Measurements from ENCODE around the gene KCNB1.

The KCNB1 gene

DNA sequence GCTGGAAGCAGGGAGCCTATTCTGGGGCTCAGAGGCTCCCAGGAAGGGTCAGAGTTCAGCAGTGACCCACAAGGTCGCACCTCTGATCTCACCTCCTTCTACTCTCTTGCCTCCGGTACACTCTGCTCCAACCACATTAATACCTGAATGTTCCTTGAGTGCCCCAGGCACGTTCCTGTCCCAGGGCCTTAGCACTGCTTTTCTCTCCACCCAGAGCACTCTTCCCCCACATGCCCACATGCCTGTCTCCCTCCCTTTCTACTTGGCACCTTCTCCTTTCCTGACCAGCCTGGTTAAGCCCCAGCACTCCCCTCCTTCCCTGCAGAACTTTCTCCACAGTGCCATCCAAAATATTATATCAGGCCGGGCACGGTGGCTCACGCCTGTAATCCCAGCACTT, 13.4 kb downstream of the KCNB1 start:
- no peak for DNase-seq (ENCODE audit: low read depth)

DNA sequence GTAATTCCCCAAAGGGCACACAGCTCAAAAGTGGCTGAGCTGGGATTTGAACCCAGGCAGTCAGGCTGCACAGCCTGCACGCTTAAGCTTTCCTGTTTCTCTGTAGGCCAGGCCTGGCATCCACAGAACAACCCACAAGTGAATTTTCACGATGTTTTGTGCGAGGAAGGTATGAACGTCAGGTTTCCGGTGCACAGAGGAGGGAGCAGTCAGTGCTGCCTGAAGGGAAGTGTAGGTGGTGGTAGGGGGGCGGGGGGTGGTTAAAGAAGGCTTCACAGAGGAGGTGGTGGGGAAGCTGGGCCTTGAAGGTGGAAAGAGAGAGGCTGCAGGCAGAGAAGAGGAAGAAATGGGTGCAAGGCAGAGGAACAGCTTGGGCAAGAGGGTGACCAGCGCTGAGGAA, 14.1 kb downstream of the KCNB1 start:
- no peak for DNase-seq (ENCODE audit: low read depth)

DNA sequence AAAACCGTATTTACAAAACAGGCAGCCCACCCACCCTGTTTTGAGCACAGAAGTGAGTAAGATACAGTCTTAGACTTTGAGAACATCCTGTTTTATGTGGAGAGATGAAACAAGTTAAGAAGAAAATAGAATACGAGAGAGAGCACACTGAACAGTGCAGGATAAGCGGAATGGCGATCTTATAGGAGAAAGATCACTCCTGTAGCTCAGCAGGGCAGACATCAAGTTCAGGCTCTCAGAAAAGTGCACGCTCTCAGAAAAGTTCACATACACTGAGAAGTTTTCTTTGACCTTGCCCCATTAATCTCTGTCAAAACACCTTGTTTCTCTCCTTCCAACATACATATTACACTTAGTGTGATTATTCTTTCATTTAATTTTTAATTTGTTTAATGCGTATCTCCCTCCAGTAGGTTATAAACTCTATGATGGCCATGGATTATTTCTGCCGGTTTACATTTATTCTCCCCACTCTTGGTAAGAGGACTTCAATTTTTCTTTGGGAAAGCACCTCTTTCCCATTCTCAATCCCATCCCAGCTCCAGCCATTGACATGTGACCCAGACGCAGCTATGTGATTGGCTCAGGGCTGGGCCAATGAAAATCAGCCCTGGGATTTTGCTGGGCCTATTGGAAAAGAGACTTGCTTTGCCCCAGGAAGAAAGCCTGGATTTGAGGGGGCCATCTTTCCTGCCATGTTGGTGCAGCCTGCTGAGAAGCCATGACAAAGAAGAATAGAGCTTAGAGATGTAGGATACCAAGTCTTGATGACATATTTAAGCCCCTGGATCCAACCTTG, 16.2 kb downstream of the KCNB1 start:
- no peak for DNase-seq (ENCODE audit: low read depth)

DNA sequence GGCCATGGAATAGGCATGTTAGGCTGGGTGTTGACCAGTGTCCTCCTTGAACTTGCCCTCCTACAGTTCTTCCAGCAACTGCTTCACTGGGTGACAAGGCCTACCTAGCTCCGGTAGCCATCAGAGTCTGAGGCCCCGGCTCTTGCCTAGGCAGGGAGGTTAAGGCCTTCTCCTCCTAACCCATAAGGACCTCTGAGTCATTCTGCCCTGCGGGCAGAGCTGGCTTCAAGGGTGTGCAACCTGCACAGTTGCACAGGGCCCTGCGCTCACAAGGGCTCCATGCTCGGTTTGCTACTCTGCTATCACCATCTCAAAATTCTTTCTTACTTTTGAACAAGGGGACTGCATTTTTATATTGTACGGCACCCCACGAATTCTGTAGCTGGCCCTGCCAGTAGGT, 17.9 kb downstream of the KCNB1 start:
- no peak for DNase-seq (ENCODE audit: low read depth)

DNA sequence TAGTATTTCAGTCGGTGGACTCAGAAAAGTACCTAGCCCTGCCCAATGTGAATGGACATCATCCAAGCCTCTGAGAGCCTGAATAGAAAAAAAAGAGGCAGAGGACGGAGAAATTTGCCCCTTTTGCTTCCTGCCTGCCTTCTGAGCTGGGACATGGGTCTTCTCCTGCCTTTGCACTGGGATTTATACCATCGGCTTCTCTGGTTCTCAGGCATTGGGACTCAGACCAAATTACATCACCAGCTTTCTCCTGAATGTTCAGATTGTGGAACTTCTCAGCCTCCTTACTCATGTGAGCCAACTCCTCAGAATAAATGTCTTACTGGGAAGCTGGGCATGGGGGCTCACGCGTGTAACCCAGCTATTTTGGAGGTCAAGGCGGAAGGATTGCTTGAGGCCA, 19.8 kb downstream of the KCNB1 start:
- no peak for DNase-seq (ENCODE audit: low read depth)

DNA sequence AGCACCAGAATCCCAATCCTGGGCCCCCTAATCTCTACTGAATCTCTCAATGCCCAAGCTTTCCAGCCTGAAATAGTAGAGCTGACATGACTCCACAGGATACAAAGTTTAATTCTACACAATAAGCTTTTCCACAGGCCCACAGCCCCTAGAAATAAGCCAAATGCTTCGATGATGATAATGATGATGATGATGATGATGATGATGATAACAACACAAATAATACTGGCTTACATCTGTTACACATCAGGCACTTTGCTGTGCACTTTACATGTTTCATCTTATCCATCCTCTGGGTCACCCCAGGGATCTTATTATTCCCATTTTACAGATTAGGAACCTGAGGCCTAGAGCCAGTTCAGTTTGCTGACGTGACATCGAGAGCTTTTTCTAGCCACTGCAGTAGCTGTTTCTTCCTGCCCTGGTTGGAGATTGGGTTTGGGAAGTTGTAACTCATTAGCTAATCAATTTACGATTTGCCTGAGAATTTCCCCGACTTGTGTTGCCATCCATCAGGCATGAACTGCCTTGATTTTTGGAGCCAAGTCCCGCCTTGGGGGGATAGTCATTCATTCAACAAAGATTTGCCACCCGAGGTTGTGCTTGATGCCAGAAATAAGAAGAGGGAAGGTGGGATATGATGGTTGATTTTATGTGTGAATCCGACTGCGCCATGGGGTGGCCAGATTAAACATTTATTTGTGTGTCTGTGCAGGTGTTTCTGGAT, 20.4 kb downstream of the KCNB1 start:
- DNase-seq (ENCODE audit: low read depth): no peak

DNA sequence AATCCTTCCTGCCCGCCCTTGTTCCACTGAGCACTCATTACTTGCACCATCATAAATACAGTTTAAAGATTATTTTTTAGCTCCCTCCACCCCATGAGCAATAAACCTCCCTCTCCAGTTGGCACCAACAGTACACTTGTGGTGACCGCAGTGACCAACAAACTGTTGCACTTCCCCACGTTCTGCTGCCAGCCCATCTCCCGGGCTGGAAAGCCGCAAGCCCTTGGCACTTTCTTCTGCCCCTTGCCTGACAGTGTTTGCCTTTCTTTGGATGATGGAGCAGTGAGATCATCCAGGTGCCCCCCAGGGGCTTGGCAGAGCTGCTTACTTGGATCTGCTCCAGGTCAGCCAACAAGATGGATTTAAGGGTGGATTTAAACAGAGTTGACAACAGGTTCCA, 21.6 kb downstream of the KCNB1 start:
- no peak for DNase-seq (ENCODE audit: low read depth)

DNA sequence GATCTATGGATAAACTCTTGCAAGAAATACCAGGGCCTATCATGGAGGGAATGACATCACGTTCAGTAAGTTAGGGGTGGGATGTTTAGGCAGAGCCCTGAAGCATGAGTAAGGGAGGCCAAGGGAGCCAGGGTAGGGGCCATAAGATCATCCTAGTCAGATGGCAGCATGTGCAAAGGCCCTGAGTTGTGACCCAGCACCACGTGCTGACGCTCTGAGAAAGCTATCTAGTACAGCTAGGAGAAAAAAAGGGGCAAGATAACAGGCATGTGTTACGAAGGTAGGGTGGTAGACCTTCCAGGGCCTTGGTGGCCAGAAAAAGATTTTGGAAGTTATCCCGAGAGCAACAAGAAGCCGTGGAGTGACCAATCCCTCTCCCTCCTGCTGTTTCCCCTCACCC, 22.3 kb downstream of the KCNB1 start:
- DNase-seq (ENCODE audit: low read depth): no peak

DNA sequence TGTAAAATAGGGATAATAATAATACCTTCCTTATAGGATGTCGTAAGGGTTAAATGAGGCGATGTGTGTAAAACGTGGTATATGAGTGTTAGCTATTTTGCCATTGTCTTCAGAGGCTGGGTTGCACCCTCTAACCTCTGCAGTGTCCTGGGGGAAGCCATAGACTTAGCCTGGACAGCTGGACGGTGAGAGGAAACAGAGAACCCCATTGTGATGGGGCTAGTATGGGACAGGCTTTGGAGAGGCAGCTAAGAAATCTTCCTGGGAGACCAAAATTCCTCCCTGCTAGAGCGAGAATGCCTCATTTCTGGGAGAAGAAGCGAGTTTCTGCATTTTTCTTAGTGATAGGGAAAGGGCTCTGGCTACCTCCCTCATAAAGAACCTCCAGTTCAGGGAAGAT, 22.8 kb downstream of the KCNB1 start:
- DNase-seq (ENCODE audit: low read depth): no peak

DNA sequence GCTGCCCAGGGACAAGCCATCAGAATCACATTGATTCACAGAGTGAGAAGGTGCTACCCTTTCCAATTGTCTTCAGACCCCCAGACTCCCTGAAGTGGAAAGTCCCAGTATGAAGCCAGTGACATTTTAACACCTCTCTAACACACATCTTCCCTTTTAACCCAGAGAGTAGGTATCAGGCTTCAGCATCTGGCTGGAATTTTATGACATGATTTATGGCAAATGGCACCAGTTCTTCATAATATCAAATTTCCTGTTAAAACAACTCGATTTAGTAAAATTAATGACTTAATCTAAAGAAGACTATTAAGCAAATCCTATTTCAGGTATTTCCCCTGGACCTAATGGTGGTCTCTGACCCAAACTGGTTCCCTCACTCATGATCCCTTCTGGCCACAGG, 25.0 kb downstream of the KCNB1 start:
- no peak for DNase-seq (ENCODE audit: low read depth)

DNA sequence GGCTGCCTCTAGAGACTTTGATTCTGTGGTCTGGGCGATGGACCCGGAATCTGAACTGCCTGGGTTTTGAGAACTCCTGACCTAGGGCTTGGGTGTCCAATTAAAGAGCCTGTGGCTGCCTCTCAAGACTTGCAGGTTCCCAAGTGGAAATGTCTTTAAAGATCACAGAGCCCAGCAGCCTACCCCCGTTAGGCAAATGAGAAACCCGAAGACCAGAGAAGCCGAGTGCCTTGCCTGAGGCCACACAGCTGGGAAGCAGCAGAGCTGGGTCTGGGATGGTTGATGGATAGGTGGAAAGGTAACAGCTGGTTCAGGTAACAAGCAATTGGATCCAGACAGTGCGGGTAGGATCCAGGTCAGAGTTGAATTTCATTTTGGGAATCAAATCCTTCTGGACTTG, 25.8 kb downstream of the KCNB1 start:
- DNase-seq (ENCODE audit: low read depth): no peak

DNA sequence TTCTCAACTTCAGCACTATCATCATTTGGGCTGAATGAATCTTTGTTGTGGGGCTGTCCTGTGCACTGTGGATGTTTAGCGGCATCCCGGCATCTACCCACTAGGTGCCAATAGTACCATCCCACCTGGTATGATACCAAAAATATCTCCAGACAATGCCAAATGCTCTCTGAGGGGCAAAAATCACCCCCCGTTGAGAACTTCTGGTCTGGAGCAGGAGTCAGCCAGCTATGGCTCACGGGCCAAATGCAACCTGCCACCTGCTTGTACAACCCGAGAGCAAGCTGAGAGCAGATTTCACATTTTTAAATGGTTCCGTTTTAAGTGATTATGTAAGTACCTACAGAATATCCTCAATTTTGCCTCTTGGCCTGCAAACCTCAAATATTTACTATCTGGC, 26.8 kb downstream of the KCNB1 start:
- no peak for DNase-seq (ENCODE audit: low read depth)

DNA sequence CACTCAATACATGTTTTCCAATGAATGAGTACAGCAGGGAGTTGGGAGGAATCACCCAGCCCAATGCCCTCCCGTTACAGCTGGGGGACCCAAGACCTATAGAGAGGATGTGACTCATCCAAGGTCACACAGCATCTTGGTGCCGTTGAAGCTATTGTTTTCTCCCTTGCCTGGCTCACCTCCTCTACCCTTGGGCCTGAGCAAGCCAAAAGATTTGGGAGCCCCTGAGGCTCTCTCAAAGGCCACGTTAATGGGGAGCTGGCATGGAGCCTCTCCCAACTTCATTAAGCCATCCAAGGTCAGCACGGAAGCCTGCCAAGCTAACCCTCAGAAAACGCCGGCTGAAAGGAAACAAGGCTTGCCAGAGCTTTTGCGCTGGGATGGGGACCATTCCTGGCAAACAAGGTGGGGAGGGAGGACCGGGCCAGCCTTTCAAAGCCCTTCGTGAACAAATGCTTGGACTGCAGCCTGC, 30.4 kb downstream of the KCNB1 start:
- no peak for DNase-seq (ENCODE audit: low read depth)

DNA sequence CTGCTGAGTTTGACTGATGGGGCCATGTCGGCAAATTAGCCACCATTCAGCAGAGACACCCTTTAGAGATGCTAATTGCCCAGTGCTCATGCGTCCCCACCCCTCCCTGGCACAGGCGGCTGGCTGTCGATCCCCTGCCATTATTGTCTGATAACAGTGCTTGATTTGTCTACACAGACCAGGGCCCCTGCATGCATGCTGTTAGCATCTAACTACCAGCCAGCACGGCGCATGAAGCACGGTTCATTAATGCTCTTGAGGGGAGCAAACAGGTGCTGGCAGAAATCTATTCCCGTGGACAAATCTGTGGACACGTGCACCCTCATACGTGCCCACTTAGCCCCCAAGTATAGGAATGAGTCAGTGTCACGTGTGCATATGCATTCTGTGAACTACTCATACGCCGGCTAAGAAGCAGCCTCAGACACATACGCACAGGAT, 32.2 kb downstream of the KCNB1 start:
- no peak for DNase-seq (ENCODE audit: low read depth)

DNA sequence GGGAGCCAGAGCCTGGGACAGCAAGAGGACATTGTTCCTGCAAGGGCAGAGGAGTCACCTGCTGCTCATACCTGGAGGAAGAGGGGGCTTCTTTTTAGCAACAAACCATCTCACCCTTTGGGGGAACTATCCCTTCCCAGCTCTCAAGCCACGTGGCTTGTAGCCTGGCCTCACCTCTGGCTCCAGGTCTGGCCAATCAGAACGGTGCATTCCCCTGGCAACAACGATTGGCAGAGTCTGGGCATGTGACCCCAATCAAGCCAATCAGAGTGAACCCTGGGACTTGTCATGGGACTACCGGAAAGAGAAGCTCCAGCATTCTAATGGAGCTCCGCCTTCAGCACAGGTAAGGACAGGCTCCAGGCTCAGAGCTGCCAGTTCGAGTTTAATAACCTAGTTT, 33.6 kb downstream of the KCNB1 start:
- DNase-seq (ENCODE audit: low read depth): no peak

DNA sequence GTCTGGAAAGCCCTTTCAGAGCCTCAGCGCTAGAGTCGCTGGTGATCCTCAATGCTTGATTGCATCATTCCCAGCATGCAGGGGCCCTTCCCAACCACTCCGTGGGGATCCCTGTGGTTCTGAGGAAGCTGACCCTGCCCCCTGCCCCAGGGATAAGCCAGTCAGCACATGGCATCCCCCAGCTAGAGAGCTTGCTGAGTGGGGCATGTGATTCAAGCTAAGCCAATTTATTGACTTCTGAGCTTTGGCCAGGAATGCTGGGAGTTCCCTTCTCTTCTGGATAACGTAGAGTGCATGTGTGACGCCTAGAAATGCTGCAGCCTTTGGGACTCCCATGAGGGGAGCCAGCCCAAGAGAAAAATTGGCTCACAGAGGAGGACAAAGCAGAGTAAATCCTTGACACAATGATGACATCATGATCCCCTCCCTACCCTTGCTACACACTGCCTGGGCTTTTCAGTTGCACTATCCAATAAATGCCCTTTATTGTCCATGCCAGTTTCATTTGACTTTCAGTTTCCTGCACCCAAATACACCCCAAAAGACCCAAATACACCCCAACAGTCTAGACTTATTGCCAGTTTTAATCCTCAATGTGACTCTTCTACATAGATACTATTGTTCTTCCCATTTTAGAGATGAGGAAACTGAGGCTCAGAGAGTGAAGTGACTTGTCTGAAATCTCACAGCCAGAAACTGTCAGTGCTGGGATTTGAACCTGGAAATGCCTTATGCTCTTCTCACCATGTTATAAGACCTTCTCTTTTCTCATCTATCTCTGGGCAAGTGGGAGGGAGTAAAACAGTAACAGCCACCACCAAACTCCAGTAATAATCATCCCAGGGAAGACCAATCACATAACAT, 34.3 kb downstream of the KCNB1 start:
- DNase-seq (ENCODE audit: low read depth): no peak

DNA sequence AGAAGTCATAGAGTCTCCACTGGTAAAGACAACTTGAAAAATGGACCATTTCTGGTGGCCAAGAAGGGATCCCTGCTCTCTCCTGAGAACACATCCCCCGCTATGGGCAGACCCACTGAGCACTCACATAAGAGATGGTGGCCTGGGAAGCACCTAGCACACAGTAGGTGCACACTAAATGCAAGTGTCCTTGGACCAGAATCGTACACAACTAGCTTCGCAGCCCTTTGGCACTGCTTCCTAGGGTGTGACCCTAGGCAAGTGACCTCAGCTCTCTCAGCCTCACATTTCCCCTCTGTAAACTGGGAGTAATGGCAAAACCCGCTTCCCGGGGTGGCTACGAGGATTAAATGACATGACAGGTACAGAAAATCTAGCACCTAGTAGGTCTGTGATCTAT, 35.1 kb downstream of the KCNB1 start:
- no peak for DNase-seq (ENCODE audit: low read depth)

DNA sequence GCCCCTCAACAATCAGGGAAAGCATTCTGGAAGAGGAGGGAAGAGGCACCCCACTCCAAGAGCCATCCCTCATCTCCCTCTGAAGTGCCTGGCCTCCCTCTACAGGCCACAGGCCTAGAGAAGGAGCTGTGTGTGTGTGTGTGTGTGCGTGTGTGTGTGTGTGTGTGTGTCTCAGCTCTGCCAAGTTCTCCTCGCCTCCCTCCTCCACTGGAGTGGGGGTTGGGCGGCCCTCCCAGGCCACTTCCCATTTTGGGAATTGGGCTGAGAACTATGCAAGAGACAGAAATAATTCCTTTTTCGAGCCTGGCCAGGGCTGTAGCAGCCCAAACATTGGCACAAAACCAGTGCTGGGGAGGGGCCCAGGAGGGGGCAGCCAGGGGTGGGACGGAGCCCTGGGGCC, 35.7 kb downstream of the KCNB1 start:
- DNase-seq (ENCODE audit: low read depth): no peak

DNA sequence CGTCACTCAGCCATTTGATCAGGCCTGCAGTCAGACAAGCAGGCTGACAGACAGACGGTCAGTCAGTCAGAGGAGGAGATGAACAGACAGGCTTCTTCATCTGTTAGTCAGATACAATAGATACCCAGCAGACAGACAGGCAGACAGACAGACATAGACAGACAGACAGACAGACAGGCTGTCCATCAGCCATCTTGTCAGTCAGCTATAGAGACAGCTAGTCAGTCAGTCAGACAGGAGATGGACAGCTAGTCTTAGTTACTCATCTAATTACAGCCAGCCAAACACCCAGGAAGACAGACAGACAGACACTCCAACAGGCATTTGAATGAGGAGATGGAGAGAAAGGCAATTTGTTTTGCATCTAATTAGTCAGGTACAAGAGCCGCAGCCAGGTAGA, 36.4 kb downstream of the KCNB1 start:
- DNase-seq (ENCODE audit: low read depth): no peak

DNA sequence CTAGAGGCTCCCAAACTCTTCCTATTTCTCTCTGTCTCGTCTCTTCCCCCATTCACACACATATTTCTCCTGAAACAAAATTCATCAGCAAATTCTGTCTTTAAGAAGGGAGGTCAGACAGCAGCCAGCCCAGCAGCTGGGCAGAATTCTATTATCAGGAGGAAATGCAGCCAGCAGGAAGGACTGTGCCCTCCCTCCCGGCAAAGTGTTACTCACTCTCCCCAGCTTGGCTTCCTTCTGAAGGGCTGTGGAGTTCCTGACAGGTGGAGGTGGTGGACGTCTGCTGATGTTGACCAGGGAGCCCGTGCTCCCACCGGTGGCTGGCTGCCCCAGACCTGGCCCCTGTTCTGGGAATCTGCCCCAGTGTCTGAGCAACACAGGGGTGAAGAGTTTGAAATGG, 37.3 kb downstream of the KCNB1 start:
- no peak for DNase-seq (ENCODE audit: low read depth)

DNA sequence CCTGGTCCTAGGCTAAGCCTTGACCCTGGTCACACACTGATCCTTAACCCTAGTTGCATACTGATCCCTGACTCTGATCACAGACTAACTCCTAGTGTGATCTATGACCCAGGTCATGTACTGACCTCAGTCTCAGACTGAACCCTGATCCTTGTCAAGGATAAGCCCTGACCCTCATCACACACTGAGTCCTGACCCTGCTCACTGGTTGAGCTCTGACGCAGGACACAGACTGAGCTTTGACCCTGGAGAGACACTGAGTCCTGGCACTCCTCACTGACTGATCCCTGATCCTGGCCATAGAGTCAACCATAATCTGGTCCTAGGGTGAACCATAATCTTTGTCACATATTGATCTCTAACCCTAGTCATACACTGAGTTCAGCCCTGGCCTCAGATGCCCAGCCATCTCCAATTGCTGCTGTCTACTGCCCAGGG, 37.9 kb downstream of the KCNB1 start:
- DNase-seq (ENCODE audit: low read depth): no peak

DNA sequence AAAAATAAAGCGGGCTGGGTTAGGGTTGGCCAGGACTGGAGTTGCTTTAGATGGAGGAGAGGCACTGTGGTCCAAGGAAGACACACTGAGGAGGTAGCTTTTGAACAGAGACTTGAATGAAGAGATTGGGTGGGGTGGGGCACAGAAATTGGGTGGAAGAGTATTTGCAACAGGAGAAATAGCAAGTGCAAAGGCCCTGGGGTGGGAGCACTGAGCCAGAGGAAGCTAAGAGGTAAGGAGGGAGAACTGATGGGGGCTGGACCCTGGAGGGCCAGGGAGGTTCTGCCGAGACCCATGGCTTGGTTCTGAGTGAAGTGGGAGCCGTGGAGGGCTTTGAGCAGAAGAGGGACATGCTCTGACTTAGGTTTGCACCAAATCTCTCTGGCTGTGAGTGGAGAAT, 45.4 kb downstream of the KCNB1 start:
- no peak for DNase-seq (ENCODE audit: low read depth)

DNA sequence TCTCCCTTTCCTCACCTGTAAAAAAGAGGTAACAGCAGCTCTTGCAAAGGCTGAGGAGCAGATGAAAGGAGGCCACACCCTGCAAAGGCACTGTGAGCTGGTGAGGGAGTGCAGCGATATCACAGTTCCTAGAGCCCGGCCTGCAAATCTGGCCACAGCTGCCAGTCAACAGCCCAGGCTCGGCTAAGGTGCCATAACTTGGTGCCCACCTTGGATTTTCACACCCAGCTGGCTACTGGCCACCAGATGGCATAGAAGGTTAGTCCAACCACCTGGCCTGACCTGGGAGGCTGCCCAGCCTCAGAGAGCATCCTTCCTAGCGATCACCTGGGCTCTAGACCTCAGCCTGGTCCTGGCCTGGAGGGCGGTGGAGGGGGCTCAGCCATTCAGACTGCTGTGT, 46.8 kb downstream of the KCNB1 start:
- DNase-seq (ENCODE audit: low read depth): no peak

Measured in T follicular helper cell (primary cell).